ENCODE measurements around the gene ZAR1L.

Gene ZAR1L

GRCh38 chr13:32330441-32330840, 15.3 kb upstream of the ZAR1L start (continued):
- TF ChIP-seq ZNF354C (tag by site-specific recombination; IDR thresholded peaks at IDR 0.05; ENCODE audit: borderline replicate concordance, low read depth) (no peak), ZEB2 (tag by site-specific recombination; IDR thresholded peaks at IDR 0.05) (no peak), ZNF26 (tag by site-specific recombination; IDR thresholded peaks at IDR 0.05) (no peak), ZNF529 (tag by site-specific recombination; IDR thresholded peaks at IDR 0.05; ENCODE audit: insufficient replicate concordance) (no peak)
- TF ChIP-seq, protein P1, sequence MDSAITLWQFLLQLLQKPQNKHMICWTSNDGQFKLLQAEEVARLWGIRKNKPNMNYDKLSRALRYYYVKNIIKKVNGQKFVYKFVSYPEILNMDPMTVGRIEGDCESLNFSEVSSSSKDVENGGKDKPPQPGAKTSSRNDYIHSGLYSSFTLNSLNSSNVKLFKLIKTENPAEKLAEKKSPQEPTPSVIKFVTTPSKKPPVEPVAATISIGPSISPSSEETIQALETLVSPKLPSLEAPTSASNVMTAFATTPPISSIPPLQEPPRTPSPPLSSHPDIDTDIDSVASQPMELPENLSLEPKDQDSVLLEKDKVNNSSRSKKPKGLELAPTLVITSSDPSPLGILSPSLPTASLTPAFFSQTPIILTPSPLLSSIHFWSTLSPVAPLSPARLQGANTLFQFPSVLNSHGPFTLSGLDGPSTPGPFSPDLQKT (IDR thresholded peaks at IDR 0.05; ENCODE audit: borderline replicate concordance, low read depth, low read length), result no peak

- Histone ChIP-seq H3K9me3 (ENCODE audit: control insufficient read depth, insufficient read depth, low read depth, low read length) (no peaks in the 10 kb centered on the region), H3K4me3 (ENCODE audit: low read depth, low read length) (no peak overlapping the region), H3K36me3 (ENCODE audit: control insufficient read depth in 2 of 2, insufficient read depth in 1 of 2, low read length in 2 of 2) (peaks cover 18 to 51% of the 10 kb centered on the region in 2 experiments), H3K27ac (ENCODE audit: extremely low read depth, low read depth, low read length) (no peak overlapping the region), H3K4me1 (ENCODE audit: control insufficient read depth, insufficient read depth, low read length) (no peaks in the 10 kb centered on the region)
- ChIA-PET CTCF (interaction anchor here (0.7 kb wide), 1 partner anchor 1533 kb away, joined by 3 read pairs; no protein-coding TSS in a partner anchor), POLR2A (no interaction called here)
- TF ChIP-seq ZNF157 (tag by site-specific recombination; IDR thresholded peaks at IDR 0.05) (no peak), ZNF302 (tag by site-specific recombination; IDR thresholded peaks at IDR 0.05; ENCODE audit: low read depth) (no peak), ZBTB17 (tag by site-specific recombination; IDR thresholded peaks at IDR 0.05) (no peak), FEZF1 (tag by site-specific recombination; IDR thresholded peaks at IDR 0.05) (no peak), ZBTB49 (tag by site-specific recombination; IDR thresholded peaks at IDR 0.05; ENCODE audit: low read depth) (no peak), ZNF664 (tag by site-specific recombination; IDR thresholded peaks at IDR 0.05) (no peak)
- TF ChIP-seq, protein P2, sequence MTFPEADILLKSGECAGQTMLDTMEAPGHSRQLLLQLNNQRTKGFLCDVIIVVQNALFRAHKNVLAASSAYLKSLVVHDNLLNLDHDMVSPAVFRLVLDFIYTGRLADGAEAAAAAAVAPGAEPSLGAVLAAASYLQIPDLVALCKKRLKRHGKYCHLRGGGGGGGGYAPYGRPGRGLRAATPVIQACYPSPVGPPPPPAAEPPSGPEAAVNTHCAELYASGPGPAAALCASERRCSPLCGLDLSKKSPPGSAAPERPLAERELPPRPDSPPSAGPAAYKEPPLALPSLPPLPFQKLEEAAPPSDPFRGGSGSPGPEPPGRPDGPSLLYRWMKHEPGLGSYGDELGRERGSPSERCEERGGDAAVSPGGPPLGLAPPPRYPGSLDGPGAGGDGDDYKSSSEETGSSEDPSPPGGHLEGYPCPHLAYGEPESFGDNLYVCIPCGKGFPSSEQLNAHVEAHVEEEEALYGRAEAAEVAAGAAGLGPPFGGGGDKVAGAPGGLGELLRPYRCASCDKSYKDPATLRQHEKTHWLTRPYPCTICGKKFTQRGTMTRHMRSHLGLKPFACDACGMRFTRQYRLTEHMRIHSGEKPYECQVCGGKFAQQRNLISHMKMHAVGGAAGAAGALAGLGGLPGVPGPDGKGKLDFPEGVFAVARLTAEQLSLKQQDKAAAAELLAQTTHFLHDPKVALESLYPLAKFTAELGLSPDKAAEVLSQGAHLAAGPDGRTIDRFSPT (tag by site-specific recombination; IDR thresholded peaks at IDR 0.05), result no peak
- TF ChIP-seq, protein P3, sequence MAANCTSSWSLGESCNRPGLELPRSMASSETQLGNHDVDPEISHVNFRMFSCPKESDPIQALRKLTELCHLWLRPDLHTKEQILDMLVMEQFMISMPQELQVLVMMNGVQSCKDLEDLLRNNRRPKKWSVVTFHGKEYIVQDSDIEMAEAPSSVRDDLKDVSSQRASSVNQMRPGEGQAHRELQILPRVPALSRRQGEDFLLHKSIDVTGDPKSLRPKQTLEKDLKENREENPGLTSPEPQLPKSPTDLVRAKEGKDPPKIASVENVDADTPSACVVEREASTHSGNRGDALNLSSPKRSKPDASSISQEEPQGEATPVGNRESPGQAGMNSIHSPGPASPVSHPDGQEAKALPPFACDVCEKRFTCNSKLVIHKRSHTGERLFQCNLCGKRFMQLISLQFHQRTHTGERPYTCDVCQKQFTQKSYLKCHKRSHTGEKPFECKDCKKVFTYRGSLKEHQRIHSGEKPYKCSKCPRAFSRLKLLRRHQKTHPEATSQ (tag by site-specific recombination; IDR thresholded peaks at IDR 0.05), result no peak
Measured at GRCh38 chr13:32323912-32324311, 8.7 kb upstream of the ZAR1L start.

DNA sequence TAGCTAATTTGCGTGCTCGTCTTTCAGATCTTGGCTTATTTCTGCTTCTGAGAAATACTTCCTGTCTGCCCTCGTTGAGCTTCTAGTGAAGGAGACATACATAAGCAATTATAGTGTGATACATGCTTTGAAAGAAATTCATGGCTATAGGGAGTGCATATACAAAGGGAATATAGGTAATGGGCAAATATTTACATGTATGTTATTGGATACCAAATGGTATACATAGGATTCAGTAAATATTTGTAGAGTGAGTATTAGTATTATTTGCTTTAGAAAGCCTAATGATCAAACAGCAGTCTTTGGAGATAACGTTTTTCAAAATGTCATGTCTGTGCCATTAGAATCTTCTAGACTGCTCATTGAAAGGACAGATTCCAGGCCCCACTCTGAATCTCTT, 5.4 kb upstream of the ZAR1L start:
- Histone ChIP-seq H3K36me3 (ENCODE audit: control insufficient read depth in 2 of 2, insufficient read depth in 1 of 2, low read length in 2 of 2) (peaks cover 10 to 40% of the 10 kb centered on the region in 2 experiments; a peak in 2 of 3 replicates), H3K27ac (ENCODE audit: extremely low read depth, low read depth, low read length) (no peak overlapping the region), H3K4me3 (ENCODE audit: low read depth, low read length) (no peak overlapping the region), H3K9me3 (ENCODE audit: control insufficient read depth, insufficient read depth, low read depth, low read length) (no peaks in the 10 kb centered on the region), H3K4me1 (ENCODE audit: control insufficient read depth, insufficient read depth, low read length) (no peaks in the 10 kb centered on the region)
- POLR2A ChIA-PET, result no interaction called here
- CTCF ChIA-PET, result no interaction called here
- TF ChIP-seq ZNF530 (tag by site-specific recombination; IDR thresholded peaks at IDR 0.05; ENCODE audit: low read depth), result no peak
- TF ChIP-seq ZNF423 (tag by site-specific recombination; IDR thresholded peaks at IDR 0.05), result no peak
- TF ChIP-seq, protein P2 (tag by site-specific recombination; IDR thresholded peaks at IDR 0.05), result no peak
- TF ChIP-seq GLI2 (tag by site-specific recombination; IDR thresholded peaks at IDR 0.05; ENCODE audit: borderline replicate concordance, low read depth), result no peak
- TF ChIP-seq ZFHX2 (tag by site-specific recombination; conservative IDR thresholded peaks at IDR 0.05), result no peak
- TF ChIP-seq IKZF3 (tag by site-specific recombination; IDR thresholded peaks at IDR 0.05), result no peak
- TF ChIP-seq, protein P4, sequence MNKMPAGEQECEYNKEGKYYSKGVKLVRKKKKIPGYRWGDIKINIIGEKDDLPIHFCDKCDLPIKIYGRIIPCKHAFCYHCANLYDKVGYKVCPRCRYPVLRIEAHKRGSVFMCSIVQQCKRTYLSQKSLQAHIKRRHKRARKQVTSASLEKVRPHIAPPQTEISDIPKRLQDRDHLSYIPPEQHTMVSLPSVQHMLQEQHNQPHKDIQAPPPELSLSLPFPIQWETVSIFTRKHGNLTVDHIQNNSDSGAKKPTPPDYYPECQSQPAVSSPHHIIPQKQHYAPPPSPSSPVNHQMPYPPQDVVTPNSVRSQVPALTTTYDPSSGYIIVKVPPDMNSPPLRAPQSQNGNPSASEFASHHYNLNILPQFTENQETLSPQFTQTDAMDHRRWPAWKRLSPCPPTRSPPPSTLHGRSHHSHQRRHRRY (tag by site-specific recombination; IDR thresholded peaks at IDR 0.05), result no peak
- TF ChIP-seq ZNF248 (tag by site-specific recombination; IDR thresholded peaks at IDR 0.05), result no peak

Measured in HEK293 (cell line).